ENCODE results near the gene KNCN. TPM values are rescaled to one million over a fixed set of nuclear protein-coding genes. Genes with fewer than 3 reads are reported as not detected.

Gene KNCN
- polyA plus RNA-seq, 3 donors = not detected

GRCh38 chr1:46575778-46576177 lies 24.3 kb upstream of the KNCN start:
- DNase-seq = no peak
- H3K27ac Mint-ChIP-seq = no peak overlapping the region
- intact Hi-C loops (cut with micrococcal nuclease) = no loop called here
- no peaks in the 10 kb centered on the region for H3K9me3 Mint-ChIP-seq
- H3K36me3 Mint-ChIP-seq = peaks cover 78 to 95% of the 10 kb centered on the region in 2 donors
- no peaks in the 10 kb centered on the region for H3K9me3 ChIP-seq (replicated peaks in 1 of 2; ENCODE audit: control insufficient read depth in 1 of 2, insufficient read depth in 1 of 2, low read length in 2 of 2)
- H3K4me2 ChIP-seq (replicated peaks; ENCODE audit: extremely low read depth, low read length, poor library complexity, severe bottlenecking) = no peak overlapping the region
- H3K4me1 ChIP-seq (ENCODE audit: control insufficient read depth in 1 of 2, insufficient read depth in 2 of 2, low read length in 2 of 2) = peaks cover 24 to 27% of the 10 kb centered on the region in 2 donors
- TF ChIP-seq, protein P1, sequence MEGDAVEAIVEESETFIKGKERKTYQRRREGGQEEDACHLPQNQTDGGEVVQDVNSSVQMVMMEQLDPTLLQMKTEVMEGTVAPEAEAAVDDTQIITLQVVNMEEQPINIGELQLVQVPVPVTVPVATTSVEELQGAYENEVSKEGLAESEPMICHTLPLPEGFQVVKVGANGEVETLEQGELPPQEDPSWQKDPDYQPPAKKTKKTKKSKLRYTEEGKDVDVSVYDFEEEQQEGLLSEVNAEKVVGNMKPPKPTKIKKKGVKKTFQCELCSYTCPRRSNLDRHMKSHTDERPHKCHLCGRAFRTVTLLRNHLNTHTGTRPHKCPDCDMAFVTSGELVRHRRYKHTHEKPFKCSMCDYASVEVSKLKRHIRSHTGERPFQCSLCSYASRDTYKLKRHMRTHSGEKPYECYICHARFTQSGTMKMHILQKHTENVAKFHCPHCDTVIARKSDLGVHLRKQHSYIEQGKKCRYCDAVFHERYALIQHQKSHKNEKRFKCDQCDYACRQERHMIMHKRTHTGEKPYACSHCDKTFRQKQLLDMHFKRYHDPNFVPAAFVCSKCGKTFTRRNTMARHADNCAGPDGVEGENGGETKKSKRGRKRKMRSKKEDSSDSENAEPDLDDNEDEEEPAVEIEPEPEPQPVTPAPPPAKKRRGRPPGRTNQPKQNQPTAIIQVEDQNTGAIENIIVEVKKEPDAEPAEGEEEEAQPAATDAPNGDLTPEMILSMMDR (IDR thresholded peaks at IDR 0.05) = no peak
- no peak overlapping the region for H3K4me3 Mint-ChIP-seq
- H3K9ac ChIP-seq (ENCODE audit: insufficient read depth, low read length, poor library complexity, severe bottlenecking) = no peak overlapping the region
- peaks cover 0 to 1% (median 0%) of the 10 kb centered on the region in 3 donors for H3K27me3 Mint-ChIP-seq (ENCODE audit: low read depth in 3 of 3)
- peaks cover 69 to 91% of the 10 kb centered on the region in 2 donors for H3K36me3 ChIP-seq (replicated peaks in 1 of 2; ENCODE audit: control insufficient read depth in 1 of 2, insufficient read depth in 2 of 2, low read length in 2 of 2)
- peak overlapping the region in 1 of 2 donors; percentile 27 for H3K27ac ChIP-seq (ENCODE audit: low read depth in 1 of 2, low read length in 2 of 2)
- peaks cover 26% of the 10 kb centered on the region for H3K4me1 Mint-ChIP-seq
- H3K27me3 ChIP-seq (ENCODE audit: control insufficient read depth in 2 of 2, insufficient read depth in 2 of 2, low read length in 2 of 2) = no peaks in the 10 kb centered on the region
- WGBS (ENCODE audit: insufficient coverage) = 100% methylated on average over 1 of the region's 3 CpGs
- H3K79me2 ChIP-seq (ENCODE audit: insufficient read depth, low read length) = peaks cover 3% of the 10 kb centered on the region
- H4K20me1 ChIP-seq (ENCODE audit: insufficient read depth, low read length) = peaks cover 3% of the 10 kb centered on the region
- no peak overlapping the region for H2AFZ ChIP-seq (ENCODE audit: insufficient read depth, low read depth, low read length, poor library complexity, severe bottlenecking)
- H3K4me3 ChIP-seq (replicated peaks in 1 of 3; ENCODE audit: low read depth in 2 of 3, low read length in 3 of 3) = no peak overlapping the region

GRCh38 chr1:46575300-46575699 lies 23.9 kb upstream of the KNCN start:
- Histone ChIP-seq H3K9ac (ENCODE audit: insufficient read depth, low read length, poor library complexity, severe bottlenecking) (no peak overlapping the region), H3K9me3 (replicated peaks in 1 of 2; ENCODE audit: control insufficient read depth in 1 of 2, insufficient read depth in 1 of 2, low read length in 2 of 2) (no peaks in the 10 kb centered on the region), H3K79me2 (ENCODE audit: insufficient read depth, low read length) (peaks cover 3% of the 10 kb centered on the region), H2AFZ (ENCODE audit: insufficient read depth, low read depth, low read length, poor library complexity, severe bottlenecking) (no peak overlapping the region), H3K27me3 (ENCODE audit: control insufficient read depth in 2 of 2, insufficient read depth in 2 of 2, low read length in 2 of 2) (no peaks in the 10 kb centered on the region), H3K4me2 (replicated peaks; ENCODE audit: extremely low read depth, low read length, poor library complexity, severe bottlenecking) (no peak overlapping the region), H3K4me1 (ENCODE audit: control insufficient read depth in 1 of 2, insufficient read depth in 2 of 2, low read length in 2 of 2) (peaks cover 19 to 22% of the 10 kb centered on the region in 2 donors), H3K36me3 (replicated peaks in 1 of 2; ENCODE audit: control insufficient read depth in 1 of 2, insufficient read depth in 2 of 2, low read length in 2 of 2) (peaks cover 74 to 96% of the 10 kb centered on the region in 2 donors), H3K4me3 (replicated peaks in 1 of 3; ENCODE audit: low read depth in 2 of 3, low read length in 3 of 3) (no peak overlapping the region), H4K20me1 (ENCODE audit: insufficient read depth, low read length) (peaks cover 3% of the 10 kb centered on the region), H3K27ac (ENCODE audit: low read depth in 1 of 2, low read length in 2 of 2) (no peak overlapping the region)
- intact Hi-C loops (cut with micrococcal nuclease) = no loop called here
- H3K9me3 Mint-ChIP-seq = no peaks in the 10 kb centered on the region
- H3K36me3 Mint-ChIP-seq = peaks cover 78 to 93% of the 10 kb centered on the region in 2 donors
- DNase-seq = no peak
- TF ChIP-seq, protein P1 (IDR thresholded peaks at IDR 0.05) = no peak
- 89% methylated on average over 9 of the region's 12 CpGs for WGBS (ENCODE audit: insufficient coverage)
- H3K4me3 Mint-ChIP-seq = no peak overlapping the region
- peaks cover 0 to 1% (median 0%) of the 10 kb centered on the region in 3 donors for H3K27me3 Mint-ChIP-seq (ENCODE audit: low read depth in 3 of 3)
- H3K27ac Mint-ChIP-seq = no peak overlapping the region
- peaks cover 21% of the 10 kb centered on the region for H3K4me1 Mint-ChIP-seq
